ENCODE data around the gene DET1.
"Not testable (repeated sequence)": the region's sequence is repeated elsewhere in the genome, so short reads cannot be mapped to it uniquely, and the experiment has no call there.

GRCh38 chr15:88558026-88558425, 11.5 kb upstream of the DET1 start:
- TF ChIP-seq REST (IDR thresholded peaks at IDR 0.05; ENCODE audit: borderline replicate concordance); TAF1 (IDR thresholded peaks at IDR 0.05; ENCODE audit: low read depth); CTCF (IDR thresholded peaks at IDR 0.05; ENCODE audit: poor library complexity, severe bottlenecking): not testable (repeated sequence)

All from neural cell (in vitro differentiated cells).